ENCODE data around the gene BAZ2A.

DNA sequence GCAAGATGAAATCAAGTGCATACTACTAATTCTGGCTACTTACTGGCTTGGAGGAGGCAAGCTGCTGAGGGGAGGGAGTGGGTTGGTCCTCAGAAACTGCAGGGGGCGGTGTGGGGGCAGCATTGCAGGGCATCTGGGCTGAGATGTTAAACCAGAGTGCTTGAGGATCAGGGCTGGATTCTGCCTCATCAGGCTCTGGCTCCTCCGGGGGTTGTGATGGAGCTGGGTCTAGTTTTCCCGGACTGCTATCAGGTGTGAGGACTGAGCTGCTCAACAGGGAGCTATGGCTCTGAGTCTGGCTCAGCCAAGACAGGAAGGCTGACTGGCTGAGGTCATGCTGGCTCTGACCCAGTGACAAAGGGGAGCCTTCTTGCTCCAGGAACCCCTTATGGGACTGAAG lies 28.6 kb downstream of the BAZ2A start:
- TF ChIP-seq, protein P1, sequence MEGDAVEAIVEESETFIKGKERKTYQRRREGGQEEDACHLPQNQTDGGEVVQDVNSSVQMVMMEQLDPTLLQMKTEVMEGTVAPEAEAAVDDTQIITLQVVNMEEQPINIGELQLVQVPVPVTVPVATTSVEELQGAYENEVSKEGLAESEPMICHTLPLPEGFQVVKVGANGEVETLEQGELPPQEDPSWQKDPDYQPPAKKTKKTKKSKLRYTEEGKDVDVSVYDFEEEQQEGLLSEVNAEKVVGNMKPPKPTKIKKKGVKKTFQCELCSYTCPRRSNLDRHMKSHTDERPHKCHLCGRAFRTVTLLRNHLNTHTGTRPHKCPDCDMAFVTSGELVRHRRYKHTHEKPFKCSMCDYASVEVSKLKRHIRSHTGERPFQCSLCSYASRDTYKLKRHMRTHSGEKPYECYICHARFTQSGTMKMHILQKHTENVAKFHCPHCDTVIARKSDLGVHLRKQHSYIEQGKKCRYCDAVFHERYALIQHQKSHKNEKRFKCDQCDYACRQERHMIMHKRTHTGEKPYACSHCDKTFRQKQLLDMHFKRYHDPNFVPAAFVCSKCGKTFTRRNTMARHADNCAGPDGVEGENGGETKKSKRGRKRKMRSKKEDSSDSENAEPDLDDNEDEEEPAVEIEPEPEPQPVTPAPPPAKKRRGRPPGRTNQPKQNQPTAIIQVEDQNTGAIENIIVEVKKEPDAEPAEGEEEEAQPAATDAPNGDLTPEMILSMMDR (IDR thresholded peaks at IDR 0.05 in 8 of 11, conservative IDR thresholded peaks at IDR 0.05 in 3 of 11), result peak in 4 of 11 experiments; percentile 10 to 46 (median 24)
- TF ChIP-seq POLR2A (IDR thresholded peaks at IDR 0.05) (no peak), POLR2AphosphoS5 (IDR thresholded peaks at IDR 0.05) (no peak)

Measured in spleen (tissue), 7 donors.